SH-SY5Y (cell line): ENCODE results near the gene C19orf44.

ENCODE experiments used
- GATA2 ChIP-seq: IDR thresholded peaks from 2 replicates; pipeline ENCODE4 v1.6.1; 2011; ENCODE audit warnings: mild to moderate bottlenecking, low read depth, low read length
- GATA3 ChIP-seq: IDR thresholded peaks from 2 replicates; pipeline ENCODE4 v1.6.1; 2011; ENCODE audit warnings: low read depth, mild to moderate bottlenecking, low read length, moderate library complexity

The C19orf44 gene

GRCh38 chr19:16461630-16462051, 34.6 kb upstream of the C19orf44 start:
- no peak for TF ChIP-seq GATA2
- TF ChIP-seq GATA3 = no peak

- TF ChIP-seq GATA2 = no peak
- TF ChIP-seq GATA3 = no peak
Measured at GRCh38 chr19:16462757-16463250, 33.4 kb upstream of the C19orf44 start.

GRCh38 chr19:16463341-16463990, 32.7 kb upstream of the C19orf44 start:
- TF ChIP-seq GATA3 (no peak), GATA2 (no peak)

- no peak for TF ChIP-seq GATA2
- no peak for TF ChIP-seq GATA3
Measured at GRCh38 chr19:16463991-16464575, 32.1 kb upstream of the C19orf44 start.

GRCh38 chr19:16465239-16465638, 31.0 kb upstream of the C19orf44 start:
- TF ChIP-seq GATA3 (no peak), GATA2 (no peak)

DNA sequence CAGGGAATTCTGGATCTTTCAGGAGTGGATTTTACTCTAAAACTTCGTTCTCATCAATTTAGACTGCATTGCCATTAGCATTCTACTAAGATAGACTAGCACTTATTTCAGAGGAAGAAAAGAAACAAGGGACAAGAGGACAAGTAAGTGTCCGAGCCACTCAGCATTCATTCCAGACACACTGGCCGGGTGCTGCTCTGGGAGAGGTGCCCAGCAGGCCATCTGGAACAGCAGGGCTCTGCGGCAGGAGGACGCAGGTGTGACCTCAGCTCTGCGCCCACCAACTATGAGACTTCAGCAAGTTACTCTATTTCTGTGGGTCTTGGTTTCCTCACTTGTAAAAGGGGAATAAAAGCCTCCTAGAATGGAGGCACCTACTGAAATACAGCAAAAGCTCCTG, 28.6 kb upstream of the C19orf44 start:
- TF ChIP-seq GATA2 = no peak
- TF ChIP-seq GATA3 = no peak

GRCh38 chr19:16470541-16470910, 25.7 kb upstream of the C19orf44 start:
- TF ChIP-seq GATA3 (no peak), GATA2 (no peak)

- TF ChIP-seq GATA2 (no peak), GATA3 (no peak)
Measured at GRCh38 chr19:16470911-16471811, 25.0 kb upstream of the C19orf44 start.

DNA sequence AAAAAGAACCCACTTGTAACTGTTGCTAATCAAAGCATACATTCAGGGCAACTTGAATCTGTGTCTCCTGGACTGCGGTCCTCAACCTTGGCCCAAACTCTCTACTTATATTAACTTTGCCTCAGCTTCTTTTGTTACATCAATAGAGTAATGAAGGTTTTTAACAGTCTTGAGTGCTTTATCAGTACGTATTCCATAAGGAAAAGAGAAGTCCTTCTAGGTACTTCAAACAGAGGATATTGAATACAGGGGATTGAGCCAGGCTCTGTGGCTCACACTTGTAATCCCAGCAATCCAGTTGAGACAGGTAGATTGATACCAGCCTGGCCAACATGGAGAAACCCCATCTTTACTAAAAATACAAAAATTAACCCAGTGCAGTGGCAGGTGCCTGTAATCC, 23.2 kb upstream of the C19orf44 start:
- TF ChIP-seq GATA2 = no peak
- TF ChIP-seq GATA3 = no peak

DNA sequence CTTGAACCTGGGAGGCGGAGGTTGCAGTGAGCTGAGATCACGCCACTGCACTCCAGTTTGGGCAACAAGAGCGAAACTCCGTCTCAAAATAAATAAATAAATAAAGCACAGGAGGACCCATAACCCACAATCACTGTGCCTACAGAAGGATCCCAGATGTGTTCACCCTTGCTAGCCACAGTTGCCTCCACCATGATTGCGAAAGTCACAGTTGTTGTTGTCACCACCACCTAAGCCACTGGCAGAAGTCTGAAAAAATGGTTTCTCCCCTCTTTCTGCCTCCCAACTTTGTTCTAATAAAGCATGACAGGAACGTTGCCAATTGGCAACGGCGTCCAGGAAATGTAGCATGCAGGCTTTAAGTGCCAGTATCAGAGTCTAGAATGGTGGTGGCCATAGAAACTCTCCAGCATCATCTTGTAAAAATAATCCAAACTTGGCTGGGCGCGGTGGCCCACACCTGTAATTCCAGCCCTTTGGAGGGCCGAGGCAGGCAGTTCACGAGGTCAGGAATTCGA, 22.3 kb upstream of the C19orf44 start:
- no peak for TF ChIP-seq GATA2
- no peak for TF ChIP-seq GATA3

DNA sequence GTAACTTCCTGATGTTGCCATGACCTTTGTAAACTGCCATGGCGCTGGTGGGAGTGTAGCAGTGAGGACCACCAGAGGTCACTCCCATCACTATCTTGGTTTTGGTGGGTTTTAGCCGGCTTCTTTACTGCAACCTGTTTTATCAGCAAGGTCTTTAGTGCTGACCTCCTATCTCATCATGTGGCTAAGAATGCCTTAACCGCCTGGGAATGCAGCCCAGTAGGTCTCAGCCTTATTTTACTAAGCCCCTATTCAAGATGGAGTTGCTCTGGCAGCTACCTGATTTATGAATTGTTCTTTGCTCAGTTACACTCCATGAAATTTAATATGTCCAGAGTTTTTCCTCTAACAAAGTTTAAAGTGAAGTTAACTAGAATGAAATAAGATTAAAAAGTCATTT, 19.8 kb upstream of the C19orf44 start:
- TF ChIP-seq GATA3 = no peak
- no peak for TF ChIP-seq GATA2

DNA sequence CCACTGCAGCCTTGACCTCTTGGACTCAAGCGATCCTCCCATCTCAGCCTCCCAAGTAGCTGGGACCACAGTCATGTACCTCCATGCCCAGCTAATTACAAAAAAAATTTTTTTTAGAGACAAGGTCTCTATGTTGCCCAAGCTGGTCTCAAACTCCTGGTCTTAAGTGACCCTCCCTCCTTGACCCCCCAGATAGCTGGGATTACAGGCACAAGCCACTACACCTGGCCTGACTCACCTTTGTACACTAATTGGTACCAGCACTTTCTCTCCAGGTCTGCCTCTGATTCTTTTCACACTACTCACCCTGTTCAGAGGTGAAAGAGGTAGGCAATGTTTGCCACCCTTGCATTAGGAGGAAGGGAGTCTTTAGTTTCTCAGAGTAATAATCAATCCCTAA, 18.9 kb upstream of the C19orf44 start:
- no peak for TF ChIP-seq GATA2
- no peak for TF ChIP-seq GATA3

DNA sequence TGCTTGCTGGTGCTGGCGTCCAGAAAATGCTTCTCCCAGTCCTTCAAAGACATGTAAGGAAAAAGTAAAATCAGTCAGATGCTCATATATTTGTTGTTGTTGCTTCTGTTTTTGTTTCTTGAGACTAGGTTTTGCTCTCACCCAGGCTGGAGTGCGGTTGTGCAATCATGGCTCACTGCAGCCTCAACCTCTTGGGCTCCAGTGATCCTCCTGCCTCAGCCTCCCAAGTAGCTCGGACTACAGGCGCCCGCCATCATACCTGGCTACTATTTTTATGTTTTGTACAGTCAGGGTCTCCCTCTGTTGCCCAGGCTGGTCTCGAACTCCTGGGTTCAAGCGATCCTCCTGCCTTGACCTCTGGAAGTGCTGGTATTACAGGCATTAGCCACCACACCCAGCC, 13.4 kb upstream of the C19orf44 start:
- no peak for TF ChIP-seq GATA3
- TF ChIP-seq GATA2 = no peak

- TF ChIP-seq GATA3 = no peak
- TF ChIP-seq GATA2 = no peak
Measured at GRCh38 chr19:16496613-16496983, 404 bp downstream of the C19orf44 start.
